ENCODE measurements around the gene CEP350. TPM values are rescaled to one million over a fixed set of nuclear protein-coding genes. Genes with fewer than 3 reads are reported as not detected.

Gene CEP350, protein sequence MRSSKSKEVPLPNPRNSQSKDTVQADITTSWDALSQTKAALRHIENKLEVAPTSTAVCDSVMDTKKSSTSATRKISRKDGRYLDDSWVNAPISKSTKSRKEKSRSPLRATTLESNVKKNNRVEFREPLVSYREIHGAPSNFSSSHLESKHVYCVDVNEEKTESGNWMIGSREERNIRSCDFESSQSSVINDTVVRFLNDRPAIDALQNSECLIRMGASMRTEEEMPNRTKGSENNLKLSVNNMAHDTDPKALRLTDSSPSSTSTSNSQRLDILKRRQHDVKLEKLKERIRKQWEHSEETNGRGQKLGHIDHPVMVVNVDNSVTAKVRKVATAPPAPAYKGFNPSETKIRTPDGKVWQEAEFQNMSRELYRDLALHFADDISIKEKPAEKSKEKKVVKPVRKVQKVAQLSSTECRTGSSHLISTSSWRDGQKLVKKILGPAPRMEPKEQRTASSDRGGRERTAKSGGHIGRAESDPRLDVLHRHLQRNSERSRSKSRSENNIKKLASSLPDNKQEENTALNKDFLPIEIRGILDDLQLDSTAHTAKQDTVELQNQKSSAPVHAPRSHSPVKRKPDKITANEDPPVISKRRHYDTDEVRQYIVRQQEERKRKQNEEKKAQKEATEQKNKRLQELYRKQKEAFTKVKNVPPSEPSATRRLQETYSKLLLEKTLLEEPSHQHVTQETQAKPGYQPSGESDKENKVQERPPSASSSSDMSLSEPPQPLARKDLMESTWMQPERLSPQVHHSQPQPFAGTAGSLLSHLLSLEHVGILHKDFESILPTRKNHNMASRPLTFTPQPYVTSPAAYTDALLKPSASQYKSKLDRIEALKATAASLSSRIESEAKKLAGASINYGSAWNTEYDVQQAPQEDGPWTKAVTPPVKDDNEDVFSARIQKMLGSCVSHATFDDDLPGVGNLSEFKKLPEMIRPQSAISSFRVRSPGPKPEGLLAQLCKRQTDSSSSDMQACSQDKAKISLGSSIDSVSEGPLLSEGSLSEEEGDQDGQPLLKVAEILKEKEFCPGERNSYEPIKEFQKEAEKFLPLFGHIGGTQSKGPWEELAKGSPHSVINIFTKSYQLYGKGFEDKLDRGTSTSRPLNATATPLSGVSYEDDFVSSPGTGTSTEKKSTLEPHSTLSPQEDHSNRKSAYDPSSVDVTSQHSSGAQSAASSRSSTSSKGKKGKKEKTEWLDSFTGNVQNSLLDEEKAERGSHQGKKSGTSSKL (N-terminal part only)
- 137 and 158 TPM in 2 replicates for total RNA-seq (2013; cell fraction: nucleolus; rRNA removed)
- total RNA-seq (2014; rRNA removed) (33.6 and 37.3 TPM in 2 replicates), total RNA-seq (2014; rRNA removed; fragmentation: Illumina TruSeq; extraction: Trizol) (46.0 and 47.9 TPM in 2 replicates), total RNA-seq (2021) (30.3 and 32.7 TPM in 2 replicates), polyA plus RNA-seq (2011; rRNA removed) (21.0 and 34.6 TPM in 2 replicates), polyA plus RNA-seq (2014; fragmentation: Illumina TruSeq; extraction: Trizol) (25.9 and 28.1 TPM in 2 replicates), polyA plus RNA-seq (2014; fragmentation: Nextera tagmentation; extraction: Ambion mirVana) (1 to 10 TPM; 5.2 to 6.7 TPM), polyA plus RNA-seq (2014; rRNA removed) (9.7 and 12.5 TPM in 2 replicates), polyA plus RNA-seq (2016; fragmentation: Nextera tagmentation; extraction: Ambion mirVana) (10 to 100 TPM; 21.4 to 24.9 TPM), polyA minus RNA-seq (2011; rRNA and poly(A)+ RNA removed) (45.8 and 53.3 TPM in 2 replicates), Bru-seq, nascent RNA (percentile 87 among the genes with signal in this experiment), BruChase-seq, experiment 1, labeled RNA remaining after a 6-hour chase (percentile 86 among the genes with signal in this experiment), BruChase-seq, experiment 2, labeled RNA remaining after a 2-hour chase (percentile 88 among the genes with signal in this experiment)
- 9.8 TPM for polyA plus RNA-seq (2011; ENCODE audit: low read depth)
- polyA plus RNA-seq (2011; cell fraction: cytosol; rRNA removed) = 9.4 and 9.9 TPM in 2 replicates
- 18.9 and 22.7 TPM in 2 replicates for polyA plus RNA-seq (2011; cell fraction: nucleus; rRNA removed)
- polyA plus RNA-seq (2012) = 13.1 and 17.2 TPM in 2 replicates
- polyA minus RNA-seq (2011; cell fraction: cytosol; rRNA and poly(A)+ RNA removed) = 24.7 and 30.3 TPM in 2 replicates
- polyA minus RNA-seq (2011; cell fraction: nucleus; rRNA and poly(A)+ RNA removed) = 32.4 and 53.1 TPM in 2 replicates
- long read RNA-seq, experiment 1, partial matches to known transcripts = 2 of 5 reads
- long read RNA-seq, experiment 1, other reads (novel, unspliced or antisense) = 3 of 5 reads
- long read RNA-seq, experiment 2, partial matches to known transcripts = 20 of 37 reads
- long read RNA-seq, experiment 2, other reads (novel, unspliced or antisense) = 17 of 37 reads

DNA sequence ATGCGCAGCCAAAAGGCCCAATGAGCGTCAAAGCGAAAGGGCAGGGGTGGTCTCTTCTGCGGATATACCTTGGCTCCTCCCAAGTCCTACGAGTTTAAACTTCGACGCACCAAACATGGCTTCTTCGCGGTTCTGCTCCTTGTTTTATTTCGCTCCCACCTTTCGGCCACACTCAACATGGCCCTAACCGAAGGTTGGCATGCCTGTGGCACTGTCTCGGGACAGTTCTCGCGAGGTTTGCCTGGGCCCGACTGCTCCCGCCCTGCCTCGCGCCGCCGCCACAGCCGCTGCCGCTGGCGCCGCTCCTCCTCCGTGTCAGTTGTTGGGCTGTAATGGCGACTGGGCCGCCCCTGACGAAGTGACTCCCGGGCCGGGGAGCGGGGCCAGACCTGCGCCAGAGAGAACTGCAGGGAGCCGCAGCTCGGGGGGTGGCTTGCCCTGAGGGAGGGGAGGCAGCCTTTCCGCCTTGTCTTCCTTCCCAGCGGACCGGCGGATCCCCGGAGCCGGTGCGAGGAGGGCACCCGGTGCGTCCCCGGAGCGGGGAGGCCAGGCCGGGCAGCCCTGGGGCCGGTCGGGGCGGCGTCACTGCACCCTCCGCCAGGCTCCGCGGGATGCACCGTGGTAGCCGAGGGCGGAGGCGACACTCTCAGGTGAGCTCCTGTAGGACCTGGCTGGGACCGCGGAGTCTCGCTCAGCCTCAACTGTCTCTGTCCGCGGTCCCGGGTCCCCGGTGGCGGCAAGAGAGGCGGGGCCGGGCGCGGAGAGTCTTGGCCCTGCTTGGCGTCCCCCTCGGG is at the start of gene CEP350:
Gene CEP350, plus strand, starts transcription at position 318 of the 794 bp plus-strand sequence. CDS start 31,372 bp downstream, outside the sequence.
- Histone ChIP-seq H3K9ac (ENCODE audit: control insufficient read depth, insufficient read depth, low read length) (peak within 1 kb of the TSS; percentile 96), H3K4me3 (peak within 1 kb of the TSS; percentile 85), H3K4me2 (ENCODE audit: control insufficient read depth, insufficient read depth) (peak within 1 kb of the TSS; percentile 98), H3K27me3 (replicated peaks in 1 of 2; ENCODE audit: control insufficient read depth in 2 of 2, insufficient read depth in 2 of 2, low read length in 1 of 2) (no peaks in the 10 kb centered on the region), H3K4me1 (ENCODE audit: control insufficient read depth, insufficient read depth, low read length) (peaks cover 21% of the 10 kb centered on the region), H3K79me2 (ENCODE audit: control insufficient read depth, insufficient read depth, low read length) (peaks cover 60% of the 10 kb centered on the region), H4K20me1 (ENCODE audit: control insufficient read depth, insufficient read depth) (no peaks in the 10 kb centered on the region), H3K27ac (ENCODE audit: control insufficient read depth, insufficient read depth) (peak within 1 kb of the TSS; percentile 76), H2AFZ (ENCODE audit: control insufficient read depth, low read depth, low read length) (peak within 1 kb of the TSS; percentile 90), H3K9me3 (replicated peaks; ENCODE audit: control insufficient read depth, insufficient read depth, low read length) (no peaks in the 10 kb centered on the region), H3K36me3 (ENCODE audit: control insufficient read depth in 2 of 2, insufficient read depth in 2 of 2, low read length in 1 of 2) (no peaks in the 10 kb centered on the region)
- DNase-seq (ENCODE audit: low read depth, low spot score) (peak; percentile 99), ATAC-seq (peak; percentile 93), FAIRE-seq (peak; percentile 90)
- ChIA-PET SMC1A (ENCODE audit: uncharacterized antibody, unreplicated experiment) (interaction anchor here (0.6 to 1.3 kb wide), 7 partner anchors 11 to 86 kb away, joined by 3 to 6 read pairs (median 4); no protein-coding TSS in a partner anchor), RAD21 (ENCODE audit: unreplicated experiment) (interaction anchor here (0.6 to 1.6 kb wide), 6 partner anchors 23 to 140 kb away, joined by 3 to 5 read pairs (median 3); partner anchors contain the start of gene TOR1AIP1), CTCF (interaction anchor here (0.6 to 2.1 kb wide), 12 partner anchors 9 to 546 kb away, joined by 3 to 5 read pairs (median 4); no protein-coding TSS in a partner anchor), POLR2A (interaction anchor here (0.9 to 2.4 kb wide), 10 partner anchors 14 to 200 kb away, joined by 3 to 15 read pairs (median 4); partner anchors contain the start of gene TOR1AIP1)
- intact Hi-C loops (cut with micrococcal nuclease; ENCODE audit: unreplicated experiment) = loop anchor here (1.0 to 2.0 kb wide), 2 partner anchors 42 to 72 kb away; partner anchors contain the start of gene TOR1AIP1
- WGBS (ENCODE audit: insufficient coverage, insufficient replicate concordance, low lambda C conversion rate, missing lambda C conversion rate) = under 1% methylated on average over 71 of the region's 72 CpGs
- BruUV-seq (replicated peaks) = no TSS peak
- in situ Hi-C loops (cut with MboI) = loop anchor here (5.0 kb wide), 1 partner anchor 72 kb away; the partner anchor contains the start of gene TOR1AIP1
- TF ChIP-seq RBBP5 (conservative IDR thresholded peaks at IDR 0.05) (no peak), SUPT20H (IDR thresholded peaks at IDR 0.05; ENCODE audit: borderline replicate concordance, control insufficient read depth, low read depth, low read length) (no peak), TCF7 (IDR thresholded peaks at IDR 0.05; ENCODE audit: borderline replicate concordance) (no peak), NFXL1 (IDR thresholded peaks at IDR 0.05; ENCODE audit: borderline replicate concordance) (no peak), SREBF1 (IDR thresholded peaks at IDR 0.05; ENCODE audit: low read length) (no peak)
- TF ChIP-seq, protein P1, sequence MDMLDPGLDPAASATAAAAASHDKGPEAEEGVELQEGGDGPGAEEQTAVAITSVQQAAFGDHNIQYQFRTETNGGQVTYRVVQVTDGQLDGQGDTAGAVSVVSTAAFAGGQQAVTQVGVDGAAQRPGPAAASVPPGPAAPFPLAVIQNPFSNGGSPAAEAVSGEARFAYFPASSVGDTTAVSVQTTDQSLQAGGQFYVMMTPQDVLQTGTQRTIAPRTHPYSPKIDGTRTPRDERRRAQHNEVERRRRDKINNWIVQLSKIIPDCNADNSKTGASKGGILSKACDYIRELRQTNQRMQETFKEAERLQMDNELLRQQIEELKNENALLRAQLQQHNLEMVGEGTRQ (IDR thresholded peaks at IDR 0.05; ENCODE audit: borderline replicate concordance, low read depth, low read length) = no peak
- TF ChIP-seq, protein P2, sequence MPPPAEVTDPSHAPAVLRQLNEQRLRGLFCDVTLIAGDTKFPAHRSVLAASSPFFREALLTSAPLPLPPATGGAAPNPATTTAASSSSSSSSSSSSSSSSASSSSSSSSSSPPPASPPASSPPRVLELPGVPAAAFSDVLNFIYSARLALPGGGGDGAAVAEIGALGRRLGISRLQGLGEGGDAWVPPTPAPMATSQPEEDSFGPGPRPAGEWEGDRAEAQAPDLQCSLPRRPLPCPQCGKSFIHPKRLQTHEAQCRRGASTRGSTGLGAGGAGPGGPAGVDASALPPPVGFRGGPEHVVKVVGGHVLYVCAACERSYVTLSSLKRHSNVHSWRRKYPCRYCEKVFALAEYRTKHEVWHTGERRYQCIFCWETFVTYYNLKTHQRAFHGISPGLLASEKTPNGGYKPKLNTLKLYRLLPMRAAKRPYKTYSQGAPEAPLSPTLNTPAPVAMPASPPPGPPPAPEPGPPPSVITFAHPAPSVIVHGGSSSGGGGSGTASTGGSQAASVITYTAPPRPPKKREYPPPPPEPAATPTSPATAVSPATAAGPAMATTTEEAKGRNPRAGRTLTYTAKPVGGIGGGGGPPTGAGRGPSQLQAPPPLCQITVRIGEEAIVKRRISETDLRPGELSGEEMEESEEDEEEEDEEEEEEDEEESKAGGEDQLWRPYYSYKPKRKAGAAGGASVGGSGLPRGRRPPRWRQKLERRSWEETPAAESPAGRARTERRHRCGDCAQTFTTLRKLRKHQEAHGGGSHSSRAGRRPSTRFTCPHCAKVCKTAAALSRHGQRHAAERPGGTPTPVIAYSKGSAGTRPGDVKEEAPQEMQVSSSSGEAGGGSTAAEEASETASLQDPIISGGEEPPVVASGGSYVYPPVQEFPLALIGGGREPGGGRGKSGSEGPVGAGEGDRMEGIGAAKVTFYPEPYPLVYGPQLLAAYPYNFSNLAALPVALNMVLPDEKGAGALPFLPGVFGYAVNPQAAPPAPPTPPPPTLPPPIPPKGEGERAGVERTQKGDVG (CRISPR knock-in tag; IDR thresholded peaks at IDR 0.05) = no peak

Data from GM12878 (cell line).